GM18520 (cell line): ENCODE measurements around the gene ATP8B3.

ENCODE experiments used
- ATAC-seq: cut with Tn5 transposase; IDR thresholded peaks from one replicate; pipeline ENCODE4 v1.9.1; 2021; ENCODE audit not compliant: unreplicated experiment

Gene ATP8B3

GRCh38 chr19:1836458-1837221 is 24.6 kb upstream of the ATP8B3 start:
- no peak for ATAC-seq

GRCh38 chr19:1833540-1833939 is 21.5 kb upstream of the ATP8B3 start:
- ATAC-seq, result no peak

- no peak for ATAC-seq
Measured at GRCh38 chr19:1832046-1832663, 20.1 kb upstream of the ATP8B3 start.

GRCh38 chr19:1830978-1831377 is 18.9 kb upstream of the ATP8B3 start:
- no peak for ATAC-seq

DNA sequence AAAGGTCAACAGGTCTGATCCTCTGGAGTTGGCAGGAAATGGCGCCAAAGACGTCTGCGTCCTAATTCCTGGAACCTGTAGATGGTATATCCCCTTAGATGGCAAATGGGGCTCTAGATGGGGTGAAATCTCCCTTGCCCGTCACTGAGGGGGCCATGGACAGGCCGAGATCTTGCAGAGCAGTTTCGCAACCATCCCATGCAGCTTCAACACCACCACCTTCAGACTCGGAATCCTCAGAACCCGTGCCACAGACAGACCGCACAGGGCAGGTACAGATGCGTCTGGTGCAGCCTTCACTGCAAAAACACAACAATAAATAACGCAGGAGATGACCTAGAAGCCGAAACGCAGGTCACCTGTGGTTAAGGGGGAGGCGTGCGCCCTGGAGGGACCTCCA is 18.5 kb upstream of the ATP8B3 start:
- ATAC-seq, result no peak

DNA sequence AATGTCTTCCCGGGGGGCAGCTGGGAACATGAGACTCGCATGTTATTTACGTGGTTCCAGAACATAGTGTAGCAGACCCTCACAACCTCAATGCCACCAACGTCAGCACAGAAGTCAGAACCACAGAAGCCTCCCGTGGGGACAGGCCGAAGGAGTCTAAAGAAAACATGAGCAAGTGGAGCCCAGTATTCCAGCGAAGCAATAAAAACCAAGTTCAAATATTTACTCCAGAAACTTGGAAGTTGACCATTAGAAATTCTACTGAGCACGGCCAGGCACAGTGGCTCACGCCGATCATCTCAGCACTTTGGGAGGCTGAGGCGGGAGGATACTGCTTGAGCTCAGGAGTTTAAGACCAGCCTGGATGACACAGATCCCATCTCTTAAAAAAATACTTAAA is 17.9 kb upstream of the ATP8B3 start:
- ATAC-seq, result no peak

GRCh38 chr19:1828279-1829238 is 16.5 kb upstream of the ATP8B3 start:
- no peak for ATAC-seq

GRCh38 chr19:1827566-1828278 is 15.6 kb upstream of the ATP8B3 start:
- ATAC-seq, result no peak

DNA sequence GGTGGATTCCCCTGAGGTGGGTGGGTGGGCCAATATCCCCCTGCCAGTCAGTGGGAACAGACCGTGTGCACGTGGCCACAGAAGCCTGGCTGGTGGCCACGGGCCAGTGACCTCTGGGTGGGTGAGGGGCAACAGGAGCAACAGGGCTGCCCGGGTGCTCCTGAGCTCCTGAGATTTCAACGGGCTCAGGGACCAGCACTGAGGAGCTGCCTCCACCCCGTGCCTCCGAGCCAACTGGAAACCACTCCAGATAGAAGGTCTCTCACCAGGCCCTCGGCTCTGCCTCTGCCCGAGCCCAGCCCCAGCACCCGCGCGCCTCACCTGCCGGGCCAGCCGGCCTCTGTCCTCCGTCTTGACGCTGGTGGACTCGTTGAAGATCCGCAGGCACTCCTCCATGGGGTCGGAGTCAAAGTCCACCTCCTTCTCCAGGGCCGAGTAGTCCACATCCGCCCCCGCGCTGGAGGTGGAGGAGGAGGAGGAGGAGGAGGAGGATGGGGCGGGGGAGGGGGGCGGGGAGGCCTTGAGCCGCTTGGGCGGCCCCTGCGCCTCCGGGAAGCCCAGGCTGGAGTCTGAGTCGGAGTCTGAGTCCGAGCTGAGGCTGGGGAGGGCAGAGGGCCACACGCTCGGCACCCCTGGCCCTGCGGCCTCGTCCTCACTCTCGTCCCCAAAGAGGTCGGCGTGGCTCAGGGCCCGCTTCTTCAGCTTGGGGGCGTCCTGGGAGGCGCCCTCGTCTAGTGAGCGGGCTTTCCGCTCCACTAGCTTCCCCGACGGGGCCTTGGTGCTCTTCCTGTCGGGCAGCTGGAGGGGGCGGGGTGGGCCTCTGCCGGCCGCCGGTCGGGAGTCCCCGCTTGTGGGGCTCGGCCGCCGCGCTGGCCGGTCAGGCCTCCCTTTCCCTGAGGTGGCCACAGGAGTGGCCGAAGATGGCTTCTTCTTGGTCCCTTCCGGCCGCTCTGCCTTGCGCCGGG is 14.8 kb upstream of the ATP8B3 start:
- ATAC-seq, result no peak

- ATAC-seq, result no peak
Measured at GRCh38 chr19:1825909-1826556, 14.0 kb upstream of the ATP8B3 start.

DNA sequence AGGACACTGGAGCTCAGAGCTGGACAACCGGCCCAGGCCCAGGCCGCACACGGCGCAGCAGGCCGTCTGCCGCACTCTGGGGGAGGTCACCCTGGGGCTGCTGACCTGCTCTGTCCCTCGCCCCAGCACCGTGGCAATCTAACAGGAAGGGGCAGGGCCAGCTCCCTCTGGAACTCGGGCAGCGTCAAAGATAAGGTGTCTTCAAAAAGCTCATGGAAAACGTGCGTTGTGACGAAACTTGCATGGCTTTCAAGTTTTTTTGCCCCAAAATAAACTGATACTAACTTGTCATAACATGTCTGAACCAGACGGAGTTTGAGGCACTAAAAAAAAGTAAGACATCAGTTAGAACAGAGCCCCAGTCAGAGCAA is 12.2 kb upstream of the ATP8B3 start:
- ATAC-seq, result no peak

DNA sequence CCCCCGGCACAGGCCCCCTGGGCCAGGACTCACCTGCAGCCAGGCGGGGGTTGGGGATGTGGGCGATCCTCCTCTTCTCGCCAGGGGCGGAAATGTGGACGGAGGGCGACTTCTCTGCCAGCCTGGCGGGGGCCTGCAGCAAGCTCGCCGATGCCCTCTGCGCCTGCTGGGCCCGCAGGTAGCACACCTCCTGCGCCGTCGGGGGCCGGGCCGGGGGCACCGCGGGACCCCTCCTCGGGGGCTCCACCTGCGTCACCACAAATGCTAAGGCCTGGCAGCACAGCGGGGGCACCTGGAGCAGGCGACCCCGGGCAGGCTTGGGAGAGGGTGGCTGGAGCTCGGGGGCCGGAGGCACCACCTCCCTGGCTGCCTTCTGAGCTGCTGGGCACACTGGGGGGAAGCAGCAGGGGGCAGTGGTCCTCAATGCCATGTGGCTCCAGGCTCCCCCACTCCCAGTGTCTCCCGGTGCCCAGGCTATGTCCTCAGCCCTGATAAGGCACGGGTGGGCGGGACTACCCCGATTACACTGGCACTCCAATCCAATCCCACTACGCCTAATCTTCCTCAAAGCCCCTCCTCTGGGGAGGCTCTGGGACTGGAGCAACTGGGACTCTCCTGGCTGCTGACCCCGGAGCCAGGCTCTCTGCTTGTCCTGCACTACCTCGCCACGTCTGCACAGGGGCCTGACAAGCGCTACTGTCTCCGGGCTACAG is 11.6 kb upstream of the ATP8B3 start:
- ATAC-seq, result no peak

DNA sequence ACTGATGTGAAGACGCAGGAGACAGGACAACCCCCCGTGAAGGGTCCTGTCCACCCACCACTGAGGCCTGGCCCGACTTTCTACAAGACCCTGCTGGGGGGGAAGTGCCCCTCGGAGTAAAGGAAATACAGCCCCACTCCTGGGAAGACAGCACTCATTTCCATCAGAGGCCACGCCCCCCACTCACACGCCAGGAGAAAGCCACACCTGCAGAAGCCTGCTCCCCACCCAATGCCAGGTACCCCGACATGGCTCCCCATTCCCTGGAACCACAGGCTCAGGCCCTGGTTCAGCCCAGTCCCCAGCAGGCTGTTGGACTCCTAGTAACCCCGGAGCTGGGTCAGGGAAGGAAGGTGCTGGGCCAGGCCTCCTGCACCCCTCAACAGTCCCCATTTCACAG is 10.9 kb upstream of the ATP8B3 start:
- ATAC-seq, result no peak

- no peak for ATAC-seq
Measured at GRCh38 chr19:1822210-1822609, 10.1 kb upstream of the ATP8B3 start.

DNA sequence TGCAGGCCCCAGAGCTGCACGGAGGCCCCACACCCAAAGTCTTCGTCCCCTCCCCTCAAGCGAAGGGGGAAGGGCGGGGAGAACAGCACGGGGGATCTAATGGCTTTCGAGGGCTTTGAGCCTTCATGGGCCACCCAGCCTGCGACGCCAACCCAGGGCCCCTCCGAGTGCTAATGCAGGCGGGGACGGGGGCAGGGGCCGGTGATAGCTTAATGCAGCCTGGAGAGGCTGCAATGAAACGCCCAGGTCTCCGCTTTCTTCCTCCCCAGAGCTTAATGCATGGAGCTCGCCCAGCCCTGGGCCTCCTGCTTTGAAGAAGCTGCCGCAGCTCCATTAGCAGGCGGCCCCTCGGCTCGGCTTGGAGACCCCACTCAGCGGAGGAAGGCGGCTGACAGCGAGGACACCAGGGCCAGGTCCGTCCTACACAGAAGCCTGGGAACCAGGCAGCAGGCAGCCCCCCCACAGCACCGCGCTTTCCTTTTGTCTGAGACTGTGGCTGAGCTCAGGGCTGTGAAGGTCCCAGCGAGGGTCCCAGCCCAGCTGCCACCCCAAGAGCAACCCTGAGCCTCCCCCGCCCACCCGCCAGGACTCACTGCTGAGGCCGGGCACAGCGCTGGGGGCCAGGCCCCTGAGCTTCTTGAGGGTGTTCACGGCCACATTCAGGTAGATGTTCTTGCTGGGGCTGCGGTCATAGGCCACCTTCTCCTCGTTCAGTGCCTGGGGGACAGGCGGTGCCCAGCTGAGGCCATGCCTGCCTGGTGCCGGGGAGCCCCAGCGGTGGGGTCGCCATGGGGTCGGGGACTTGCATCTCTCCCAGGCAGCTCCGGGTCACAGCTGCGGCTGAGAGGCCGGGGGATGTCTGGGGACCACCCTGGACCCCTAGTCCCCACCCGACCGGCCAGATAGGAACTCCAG is 7.5 kb upstream of the ATP8B3 start:
- ATAC-seq, result no peak

- ATAC-seq, result no peak
Measured at GRCh38 chr19:1818549-1819195, 6.6 kb upstream of the ATP8B3 start.

GRCh38 chr19:1817553-1818179 is 5.6 kb upstream of the ATP8B3 start:
- ATAC-seq, result no peak
